ENCODE results near the gene GCNT4. TPM values are rescaled to one million over a fixed set of nuclear protein-coding genes. Genes with fewer than 3 reads are reported as not detected.
"Not testable (repeated sequence)": the region's sequence is repeated elsewhere in the genome, so short reads cannot be mapped to it uniquely, and the experiment has no call there.

The GCNT4 gene
- under 0.01 and 0.06 TPM in 2 replicates for total RNA-seq (2014; rRNA removed)
- Bru-seq, nascent RNA = percentile 20 among the genes with signal in this experiment
- percentile 23 among the genes with signal in this experiment for BruChase-seq, experiment 1, labeled RNA remaining after a 6-hour chase
- BruChase-seq, experiment 2, labeled RNA remaining after a 2-hour chase = percentile 29 among the genes with signal in this experiment
- long read RNA-seq = 0 reads

- Histone ChIP-seq H3K4me1 (ENCODE audit: insufficient read depth, low read length) (no peaks in the 10 kb centered on the region), H3K27me3 (ENCODE audit: low read length) (no peaks in the 10 kb centered on the region), H3K9me2 (replicated peaks; ENCODE audit: low read length) (no peaks in the 10 kb centered on the region), H3K36me3 (ENCODE audit: low read depth, low read length) (no peaks in the 10 kb centered on the region), H3F3A (ENCODE audit: low read length, unreplicated experiment) (no peaks in the 10 kb centered on the region), H3K4me2 (ENCODE audit: low read length) (peak within 1 kb of the TSS; percentile 96), H3K79me2 (ENCODE audit: low read length) (no peaks in the 10 kb centered on the region), H3K27ac (ENCODE audit: low read length) (no peak within 1 kb of the TSS), H3K4me3 (ENCODE audit: low read length) (peak within 1 kb of the TSS; percentile 79), H3K9me3 (ENCODE audit: low read length) (no peaks in the 10 kb centered on the region), H4K20me1 (ENCODE audit: low read length) (no peaks in the 10 kb centered on the region), H3K9ac (ENCODE audit: low read length) (peak within 1 kb of the TSS; percentile 4; the same call in 1 of the 2 replicates), H2AFZ (ENCODE audit: low read length) (peak within 1 kb of the TSS; percentile 95)
- TF ChIP-seq EZH2phosphoT487 (IDR thresholded peaks at IDR 0.05; ENCODE audit: borderline replicate concordance, low read length) (no peak), CTCF (conservative IDR thresholded peaks at IDR 0.05; ENCODE audit: low read depth, low read length) (no peak)
- POLR2A ChIA-PET (ENCODE audit: unreplicated experiment) = no interaction called here
- ATAC-seq = peak; percentile 53
- BruUV-seq (replicated peaks) = no TSS peak
- CTCF ChIA-PET = interaction anchor here (0.8 kb wide), 1 partner anchor 1517 kb away, joined by 3 read pairs; no protein-coding TSS in a partner anchor
- peak; percentile 24 for DNase-seq
- intact Hi-C loops (cut with micrococcal nuclease) = loop anchor here (5.0 to 10.0 kb wide), 3 partner anchors 105 to 285 kb away; partner anchors contain the start of genes ANKRD31 and HMGCR
These were observed at the start of gene GCNT4 for GRCh38 chr5:75052192-75053053. Gene GCNT4, minus strand, starts transcription at chr5:75052558. Its CDS starts 22,521 bp downstream, at chr5:75030037.

GRCh38 chr5:75095956-75096355, 43.6 kb upstream of the GCNT4 start:
- CTCF ChIA-PET = not testable (repeated sequence)

GRCh38 chr5:75091597-75091996, 39.2 kb upstream of the GCNT4 start:
- Histone ChIP-seq H3K36me3 (ENCODE audit: low read depth, low read length) (no peaks in the 10 kb centered on the region), H3K27me3 (ENCODE audit: low read length) (no peaks in the 10 kb centered on the region), H3K4me3 (ENCODE audit: low read length) (no peak overlapping the region), H3F3A (ENCODE audit: low read length, unreplicated experiment) (peaks cover 3% of the 10 kb centered on the region), H3K4me2 (ENCODE audit: low read length) (no peak overlapping the region), H3K9ac (ENCODE audit: low read length) (no peak overlapping the region), H3K27ac (ENCODE audit: low read length) (no peak overlapping the region), H3K9me2 (replicated peaks; ENCODE audit: low read length) (no peaks in the 10 kb centered on the region), H3K4me1 (ENCODE audit: insufficient read depth, low read length) (peaks cover 10% of the 10 kb centered on the region; the same call in 1 of the 2 replicates), H2AFZ (ENCODE audit: low read length) (no peak overlapping the region), H3K79me2 (ENCODE audit: low read length) (no peaks in the 10 kb centered on the region), H3K9me3 (ENCODE audit: low read length) (no peaks in the 10 kb centered on the region), H4K20me1 (ENCODE audit: low read length) (no peaks in the 10 kb centered on the region)
- DNase-seq = peak; percentile 11
- no peak for ATAC-seq
- ChIA-PET CTCF (no interaction called here), POLR2A (ENCODE audit: unreplicated experiment) (no interaction called here)
- TF ChIP-seq EZH2 (IDR thresholded peaks at IDR 0.05; ENCODE audit: low read length, unreplicated experiment) (no peak), CTCF (conservative IDR thresholded peaks at IDR 0.05; ENCODE audit: low read depth, low read length) (no peak), EZH2phosphoT487 (IDR thresholded peaks at IDR 0.05; ENCODE audit: borderline replicate concordance, low read length) (no peak)
- BruUV-seq (replicated peaks) = no TSS peak
- intact Hi-C loops (cut with micrococcal nuclease) = no loop called here

More at GRCh38 chr5:75095956-75096355, 43.6 kb upstream of the GCNT4 start:
- H3K4me3 ChIP-seq (ENCODE audit: low read length); H3K36me3 ChIP-seq (ENCODE audit: low read depth, low read length); ATAC-seq; intact Hi-C loops (cut with micrococcal nuclease); H2AFZ ChIP-seq (ENCODE audit: low read length); DNase-seq; H3K79me2 ChIP-seq (ENCODE audit: low read length); H3K27ac ChIP-seq (ENCODE audit: low read length); BruUV-seq (replicated peaks); H3K4me2 ChIP-seq (ENCODE audit: low read length); POLR2A ChIA-PET (ENCODE audit: unreplicated experiment); H3F3A ChIP-seq (ENCODE audit: low read length, unreplicated experiment); H3K4me1 ChIP-seq (ENCODE audit: insufficient read depth, low read length); H4K20me1 ChIP-seq (ENCODE audit: low read length); H3K9me3 ChIP-seq (ENCODE audit: low read length); H3K9me2 ChIP-seq (replicated peaks; ENCODE audit: low read length); H3K9ac ChIP-seq (ENCODE audit: low read length); H3K27me3 ChIP-seq (ENCODE audit: low read length): not testable (repeated sequence)
